CD4-positive, alpha-beta T cell (primary cell): ENCODE results near the gene ABHD17A. TPM values are rescaled to one million over a fixed set of nuclear protein-coding genes. Genes with fewer than 3 reads are reported as not detected.

Source experiments
- ATAC-seq: fragments of 200-7000 bp; cut with Tn5 transposase; one replicate; pipeline ENCODE4 v1.10.0; 2022; ENCODE audit warnings: mild to moderate bottlenecking; ENCODE audit not compliant: poor library complexity
- CTCF ChIA-PET: fragments of 350-600 bp; sonication (Branson Sonifier 250); formaldehyde crosslinking; loops from one replicate; lab custom pipeline; 2021; ENCODE audit warnings: antibody characterized with exemption, inconsistent platforms; lab: Charles Lee
- POLR2A ChIA-PET: fragments of 350-600 bp; sonication (Branson Sonifier 250); formaldehyde crosslinking; loops from one replicate; lab custom pipeline; 2021; ENCODE audit warnings: antibody characterized with exemption, inconsistent platforms; lab: Charles Lee
- DNase-seq, 14 experiments: peaks; one replicate each; pipeline ENCODE4 v3.0.0-alpha.2; 2013 to 2020; ENCODE audit warnings: mixed read lengths in 2 of 14
- H3K27ac ChIP-seq, 2 donors: one replicate each; pipeline versions ENCODE4 v1.5.1 to v1.7.0; 2013; ENCODE audit warnings: low read length in 2 of 2, low read depth in 1 of 2, mild to moderate bottlenecking in 1 of 2
- H3K27me3 ChIP-seq, 2 experiments: 1 replicate in 1 of 2; 2 replicates in 1 of 2; pipeline versions ENCODE4 v1.6.1 to v1.7.0; 2013; ENCODE audit warnings: low read length in 2 of 2, control low read depth in 1 of 2, mild to moderate bottlenecking in 1 of 2, moderate library complexity in 1 of 2; ENCODE audit not compliant: insufficient read depth in 2 of 2, control insufficient read depth in 1 of 2
- H3K36me3 ChIP-seq: one replicate; pipeline ENCODE4 v1.6.1; 2013; ENCODE audit warnings: low read length, control low read depth; ENCODE audit not compliant: insufficient read depth
- H3K4me1 ChIP-seq: one replicate; pipeline ENCODE4 v1.6.1; 2013; ENCODE audit warnings: low read length, control low read depth; ENCODE audit not compliant: insufficient read depth
- H3K4me3 ChIP-seq: one replicate; pipeline ENCODE4 v1.5.1; 2013; ENCODE audit warnings: mild to moderate bottlenecking, low read length, moderate library complexity
- H3K9me3 ChIP-seq, 2 experiments: 1 replicate in 1 of 2; 2 replicates in 1 of 2; pipeline versions ENCODE4 v1.6.1 to v1.7.0; 2013; ENCODE audit warnings: low read length in 2 of 2, mild to moderate bottlenecking in 2 of 2, control low read depth in 1 of 2, moderate library complexity in 1 of 2; ENCODE audit not compliant: control insufficient read depth in 1 of 2, insufficient read depth in 1 of 2
- H3K27ac Mint-ChIP-seq: one replicate; pipeline ENCODE4 v1.8.0; 2020; ENCODE audit warnings: mixed read lengths
- H3K27me3 Mint-ChIP-seq: one replicate; pipeline ENCODE4 v1.8.0; 2021; ENCODE audit warnings: mixed read lengths
- H3K36me3 Mint-ChIP-seq: one replicate; pipeline ENCODE4 v1.8.0; 2021; ENCODE audit warnings: low read depth, mixed read lengths
- H3K4me1 Mint-ChIP-seq: one replicate; pipeline ENCODE4 v1.8.0; 2021; ENCODE audit warnings: low read depth, mixed read lengths
- H3K4me3 Mint-ChIP-seq: one replicate; pipeline ENCODE4 v1.8.0; 2020; ENCODE audit warnings: mild to moderate bottlenecking, mixed read lengths
- H3K9me3 Mint-ChIP-seq: one replicate; pipeline ENCODE4 v1.8.0; 2020; ENCODE audit warnings: mixed read lengths
- CTCF ChIP-seq: fragments of 200-600 bp; IDR thresholded peaks from one replicate; pipeline ENCODE4 v1.8.0; 2022; ENCODE audit warnings: antibody characterized with exemption, mild to moderate bottlenecking
- intact Hi-C, 2 experiments: fragments of 100-400 bp; cut with DNase I in 1 of 2; cut with micrococcal nuclease in 1 of 2; formaldehyde crosslinking; loops; one replicate each; pipeline versions ENCODE4 v1.15.1 to v1.9.0; 2023 to 2025; cut with DNase I, micrococcal nuclease
- total RNA-seq, 174 experiments: library from RNA in 2 of 174; stranded (reverse) in 2 of 174; gene quantifications; one replicate each; pipeline ENCODE4 v1.2.3 and lab custom pipeline; 2021 to 2026

The ABHD17A gene
- total RNA-seq, 2 experiments from 2014 or later: 156 to 172 TPM

DNA sequence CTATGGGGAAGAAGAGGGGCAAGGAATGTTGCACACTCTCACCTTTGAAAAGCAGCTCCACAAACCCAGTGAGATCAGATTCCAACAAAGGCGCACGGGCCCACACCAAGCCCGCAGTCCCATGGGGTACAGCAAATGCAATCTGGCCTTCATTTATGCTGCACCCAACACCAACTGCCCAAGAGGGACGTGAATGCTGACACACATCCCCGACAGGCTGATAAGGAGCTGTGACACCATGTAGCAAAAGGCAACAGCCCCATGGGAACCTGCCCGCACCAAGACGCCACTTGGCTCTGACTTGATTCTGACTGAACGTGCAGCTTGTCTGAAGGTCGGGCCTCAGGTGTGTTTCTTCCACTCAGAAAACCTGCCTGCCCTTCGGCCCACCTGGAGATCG is 54.3 kb downstream of the ABHD17A start:
- no peak overlapping the region for H3K27ac Mint-ChIP-seq
- H3K36me3 Mint-ChIP-seq: peaks cover 13% of the 10 kb centered on the region
- peaks cover 1% of the 10 kb centered on the region for H3K4me1 Mint-ChIP-seq
- H3K4me1 ChIP-seq: peaks cover 21% of the 10 kb centered on the region
- no peak overlapping the region for H3K27ac ChIP-seq
- no peaks in the 10 kb centered on the region for H3K27me3 ChIP-seq
- H3K36me3 ChIP-seq: peaks cover 60% of the 10 kb centered on the region
- CTCF ChIA-PET: no interaction called here
- no peak overlapping the region for H3K4me3 Mint-ChIP-seq
- no peak for TF ChIP-seq CTCF
- H3K9me3 ChIP-seq: no peaks in the 10 kb centered on the region
- DNase-seq (no peak), ATAC-seq (no peak)
- no peaks in the 10 kb centered on the region for H3K27me3 Mint-ChIP-seq
- intact Hi-C loops: no loop called here
- POLR2A ChIA-PET: no interaction called here
- no peak overlapping the region for H3K4me3 ChIP-seq
- no peaks in the 10 kb centered on the region for H3K9me3 Mint-ChIP-seq

DNA sequence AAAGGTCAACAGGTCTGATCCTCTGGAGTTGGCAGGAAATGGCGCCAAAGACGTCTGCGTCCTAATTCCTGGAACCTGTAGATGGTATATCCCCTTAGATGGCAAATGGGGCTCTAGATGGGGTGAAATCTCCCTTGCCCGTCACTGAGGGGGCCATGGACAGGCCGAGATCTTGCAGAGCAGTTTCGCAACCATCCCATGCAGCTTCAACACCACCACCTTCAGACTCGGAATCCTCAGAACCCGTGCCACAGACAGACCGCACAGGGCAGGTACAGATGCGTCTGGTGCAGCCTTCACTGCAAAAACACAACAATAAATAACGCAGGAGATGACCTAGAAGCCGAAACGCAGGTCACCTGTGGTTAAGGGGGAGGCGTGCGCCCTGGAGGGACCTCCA is 54.7 kb downstream of the ABHD17A start:
- Histone ChIP-seq H3K4me3 (no peak overlapping the region), H3K4me1 (peaks cover 20% of the 10 kb centered on the region), H3K36me3 (peaks cover 59% of the 10 kb centered on the region), H3K27ac (no peak overlapping the region), H3K9me3 (no peaks in the 10 kb centered on the region), H3K27me3 (no peaks in the 10 kb centered on the region)
- Mint-ChIP-seq H3K27me3 (no peaks in the 10 kb centered on the region), H3K9me3 (no peaks in the 10 kb centered on the region), H3K4me1 (peaks cover 4% of the 10 kb centered on the region), H3K36me3 (peaks cover 17% of the 10 kb centered on the region), H3K27ac (no peak overlapping the region), H3K4me3 (no peak overlapping the region)
- ChIA-PET CTCF (interaction anchor here (1.0 kb wide), 1 partner anchor 67 kb away, joined by 3 read pairs; no protein-coding TSS in a partner anchor), POLR2A (no interaction called here)
- DNase-seq (no peak), ATAC-seq (no peak)
- intact Hi-C loops: no loop called here
- TF ChIP-seq CTCF: no peak

DNA sequence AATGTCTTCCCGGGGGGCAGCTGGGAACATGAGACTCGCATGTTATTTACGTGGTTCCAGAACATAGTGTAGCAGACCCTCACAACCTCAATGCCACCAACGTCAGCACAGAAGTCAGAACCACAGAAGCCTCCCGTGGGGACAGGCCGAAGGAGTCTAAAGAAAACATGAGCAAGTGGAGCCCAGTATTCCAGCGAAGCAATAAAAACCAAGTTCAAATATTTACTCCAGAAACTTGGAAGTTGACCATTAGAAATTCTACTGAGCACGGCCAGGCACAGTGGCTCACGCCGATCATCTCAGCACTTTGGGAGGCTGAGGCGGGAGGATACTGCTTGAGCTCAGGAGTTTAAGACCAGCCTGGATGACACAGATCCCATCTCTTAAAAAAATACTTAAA is 55.3 kb downstream of the ABHD17A start:
- Histone ChIP-seq H3K4me3 (no peak overlapping the region), H3K9me3 (no peaks in the 10 kb centered on the region), H3K27ac (no peak overlapping the region), H3K27me3 (no peaks in the 10 kb centered on the region), H3K4me1 (peaks cover 17% of the 10 kb centered on the region), H3K36me3 (peaks cover 59% of the 10 kb centered on the region)
- Mint-ChIP-seq H3K4me3 (no peak overlapping the region), H3K36me3 (peaks cover 17% of the 10 kb centered on the region), H3K4me1 (peaks cover 4% of the 10 kb centered on the region), H3K9me3 (no peaks in the 10 kb centered on the region), H3K27ac (no peak overlapping the region), H3K27me3 (no peaks in the 10 kb centered on the region)
- TF ChIP-seq CTCF: no peak
- CTCF ChIA-PET: interaction anchor here (1.0 to 1.1 kb wide), 2 partner anchors 7 to 68 kb away, joined by 3 to 4 read pairs; no protein-coding TSS in a partner anchor
- POLR2A ChIA-PET: no interaction called here
- DNase-seq (no peak), ATAC-seq (no peak)
- intact Hi-C loops: loop anchor here in 1 of 2 experiments (5.0 to 10.0 kb wide), 2 partner anchors 158 to 285 kb away; no protein-coding TSS in a partner anchor
